IPS DF 6.9 (cell line): ENCODE results near the gene HELQ.

ENCODE experiments used
- DNase-seq: peaks from one replicate; pipeline ENCODE4 v3.0.0-alpha.2; 2013; ENCODE audit warnings: low read depth, low spot score
- H3K27ac ChIP-seq: one replicate; pipeline ENCODE4 v1.5.1; 2013; ENCODE audit warnings: low read length, control low read depth
- H3K27me3 ChIP-seq: 2 replicates; pipeline ENCODE4 v1.6.1; 2013; ENCODE audit warnings: mild to moderate bottlenecking, low read length; ENCODE audit not compliant: control insufficient read depth, insufficient read depth
- H3K36me3 ChIP-seq: 2 replicates; pipeline ENCODE4 v1.6.1; 2013; ENCODE audit warnings: low read length; ENCODE audit not compliant: control insufficient read depth, insufficient read depth
- H3K4me1 ChIP-seq: 2 replicates; pipeline ENCODE4 v1.6.1; 2013; ENCODE audit warnings: low read length; ENCODE audit not compliant: control insufficient read depth, insufficient read depth
- H3K4me3 ChIP-seq: 2 replicates; pipeline ENCODE4 v1.5.1; 2013; ENCODE audit warnings: mild to moderate bottlenecking, low read length
- H3K9me3 ChIP-seq: 2 replicates; pipeline ENCODE4 v1.6.1; 2013; ENCODE audit warnings: low read length, inconsistent platforms; ENCODE audit not compliant: control insufficient read depth, insufficient read depth
- WGBS: extraction: QIAGEN DNeasy Blood & Tissue Kit; methylation state at CpG from one replicate; pipeline ENCODE4 v1.1.7; 2013; ENCODE audit warnings: mixed read lengths, missing lambda C conversion rate; ENCODE audit not compliant: insufficient read length, insufficient coverage; 5-methylcytosine and 5-hydroxymethylcytosine counted together

The HELQ gene

DNA sequence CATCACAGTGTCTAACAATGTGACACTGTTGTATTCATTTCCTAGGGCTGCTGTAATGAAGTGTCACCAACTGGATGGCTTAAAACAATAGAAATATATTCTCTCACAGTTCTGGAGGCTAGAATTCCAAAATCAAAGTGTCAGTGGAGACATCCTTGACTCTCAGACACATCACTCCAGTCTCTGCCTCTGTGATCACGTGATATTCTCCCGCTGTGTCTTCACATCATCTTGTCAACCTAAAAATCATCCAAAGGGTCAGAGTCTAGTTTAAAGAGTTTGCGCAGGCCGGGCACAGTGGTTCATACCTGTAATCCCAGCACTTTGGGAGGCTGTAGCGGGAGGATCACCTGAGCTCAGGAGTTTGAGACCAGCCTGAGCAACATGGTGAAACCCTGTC, 84.4 kb downstream of the HELQ start:
- Histone ChIP-seq H3K27ac (no peak overlapping the region), H3K9me3 (no peaks in the 10 kb centered on the region), H3K27me3 (no peaks in the 10 kb centered on the region), H3K4me3 (no peak overlapping the region), H3K4me1 (no peaks in the 10 kb centered on the region), H3K36me3 (no peaks in the 10 kb centered on the region)
- no peak for DNase-seq
- WGBS: no CpG with 5 or more reads among the region's 5 CpGs

DNA sequence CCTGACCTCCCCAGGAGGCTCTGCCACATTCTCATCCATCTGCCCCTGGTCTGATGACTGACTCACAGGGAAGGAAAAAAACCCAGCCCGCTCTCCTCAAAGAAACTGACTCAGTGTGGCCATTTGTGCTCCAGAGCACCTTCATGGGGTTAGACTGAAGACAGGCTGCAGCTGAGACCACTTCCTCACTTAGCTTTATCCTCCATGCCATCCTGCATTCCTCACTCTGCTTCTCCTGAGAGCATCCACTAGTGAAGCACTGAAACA, 85.0 kb downstream of the HELQ start:
- Histone ChIP-seq H3K27me3 (no peaks in the 10 kb centered on the region), H3K4me1 (no peaks in the 10 kb centered on the region), H3K4me3 (no peak overlapping the region), H3K9me3 (no peaks in the 10 kb centered on the region), H3K27ac (no peak overlapping the region), H3K36me3 (no peaks in the 10 kb centered on the region)
- no CpG with 5 or more reads among the region's 1 CpG for WGBS
- DNase-seq: no peak

DNA sequence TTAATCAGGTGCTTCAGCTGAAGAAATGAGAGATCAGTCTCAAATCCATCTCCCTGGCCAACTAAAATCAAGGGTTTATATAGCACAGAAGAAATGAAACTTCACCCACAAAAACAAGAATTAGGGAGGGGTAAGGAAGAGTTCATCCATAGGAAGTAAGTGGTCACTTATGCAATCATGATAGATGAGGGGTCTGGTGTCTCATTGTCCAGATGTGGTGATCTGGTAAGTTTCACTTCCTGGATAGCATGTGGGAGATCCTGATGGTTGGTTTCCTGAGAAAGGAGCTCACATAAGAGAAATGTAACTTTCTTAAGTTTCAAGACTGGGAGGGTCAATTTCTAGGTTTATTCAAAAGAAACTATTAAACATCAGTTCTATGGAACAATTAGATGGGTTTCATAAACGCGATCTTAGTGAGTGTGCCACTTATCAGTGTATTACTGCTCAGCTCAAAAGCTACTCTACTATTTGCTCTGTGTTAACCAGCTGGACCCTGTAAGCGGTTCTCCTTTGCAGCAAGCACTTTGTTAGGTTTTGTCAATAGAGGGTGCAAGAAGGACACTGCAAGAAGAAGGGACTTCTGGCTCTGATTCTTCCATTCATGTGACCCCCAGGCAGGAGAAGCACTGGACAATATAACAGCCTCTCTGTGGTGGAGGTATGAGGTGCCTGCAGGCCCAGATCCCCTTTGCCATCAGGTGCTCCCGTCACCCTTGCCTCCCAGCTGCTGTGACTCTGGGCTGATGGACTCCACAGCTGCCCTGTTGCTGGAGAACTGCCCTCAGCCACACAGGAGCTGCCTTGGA, 85.6 kb downstream of the HELQ start:
- H3K27ac ChIP-seq: no peak overlapping the region
- DNase-seq: no peak

DNA sequence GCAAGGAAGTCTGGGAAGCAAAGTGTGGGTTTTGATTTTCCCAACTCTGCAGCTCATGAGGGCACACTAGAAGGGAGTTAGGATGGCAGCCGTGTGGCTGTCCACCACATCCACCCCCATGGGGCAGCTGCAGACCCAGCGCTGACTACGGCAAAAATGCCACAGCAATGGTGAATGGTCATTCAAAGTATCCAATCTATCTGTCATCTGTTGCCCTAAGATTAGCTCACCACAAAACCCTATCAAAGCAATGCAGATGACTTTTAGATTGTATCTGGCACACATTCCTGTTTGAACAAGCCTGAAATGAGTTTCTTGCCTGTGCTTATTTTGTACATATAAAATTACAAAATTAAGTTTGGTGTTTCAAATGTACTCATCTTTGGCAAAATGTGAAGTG, 91.3 kb downstream of the HELQ start:
- no CpG with 5 or more reads among the region's 3 CpGs for WGBS
- Histone ChIP-seq H3K27ac (no peak overlapping the region), H3K4me3 (no peak overlapping the region), H3K27me3 (no peaks in the 10 kb centered on the region), H3K9me3 (no peaks in the 10 kb centered on the region), H3K36me3 (no peaks in the 10 kb centered on the region), H3K4me1 (peaks cover 2% of the 10 kb centered on the region; the same call in 1 of the 2 replicates)
- no peak for DNase-seq

More for the DNA sequence above, 85.6 kb downstream of the HELQ start:
- H3K9me3 ChIP-seq: no peaks in the 10 kb centered on the region
- H3K4me3 ChIP-seq: no peak overlapping the region
- H3K36me3 ChIP-seq: no peaks in the 10 kb centered on the region
- no CpG with 5 or more reads among the region's 4 CpGs for WGBS
- H3K4me1 ChIP-seq: no peaks in the 10 kb centered on the region
- no peaks in the 10 kb centered on the region for H3K27me3 ChIP-seq

DNA sequence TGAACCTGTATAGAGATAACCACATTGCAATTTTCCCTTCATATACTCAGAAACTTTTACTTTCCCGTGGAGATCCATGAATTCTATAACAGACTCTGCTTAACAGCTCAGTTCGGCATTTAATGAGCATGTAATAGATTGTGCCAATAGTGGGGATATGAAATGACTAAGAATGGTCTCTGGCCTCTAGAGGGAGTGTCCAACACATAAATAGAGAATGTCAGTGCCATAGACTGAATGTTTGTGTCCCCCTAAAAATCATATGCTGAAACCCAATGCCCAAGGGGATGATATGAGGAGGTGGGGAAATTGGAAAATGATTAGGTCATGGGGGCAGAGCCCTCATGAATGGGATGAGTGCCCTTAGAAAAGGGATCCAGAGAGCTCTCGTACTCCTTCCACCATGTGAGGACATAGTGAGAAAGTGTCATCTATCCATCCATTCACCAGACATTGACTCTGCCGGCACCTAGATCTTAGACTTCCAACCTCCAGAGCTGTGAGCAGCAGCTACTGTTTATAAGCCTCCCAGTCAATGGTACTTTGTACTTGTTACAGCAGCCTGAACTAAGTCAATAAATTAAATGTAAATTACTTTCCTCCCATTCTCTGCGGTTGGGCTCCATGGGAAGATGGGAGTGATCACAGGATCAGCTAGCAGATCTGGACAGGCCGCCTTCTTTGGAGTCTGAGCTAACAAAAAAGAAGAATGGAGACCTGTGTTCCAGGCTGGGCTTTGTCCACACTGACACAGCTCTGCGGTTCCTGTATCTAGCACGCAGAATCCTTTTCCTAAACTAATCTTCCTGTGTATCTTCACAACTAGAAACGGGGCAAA, 92.9 kb downstream of the HELQ start:
- peaks cover 2% of the 10 kb centered on the region; the same call in 1 of the 2 replicates for H3K4me1 ChIP-seq
- H3K27me3 ChIP-seq: no peaks in the 10 kb centered on the region
- DNase-seq: no peak
- H3K9me3 ChIP-seq: no peaks in the 10 kb centered on the region
- no peak overlapping the region for H3K4me3 ChIP-seq
- H3K36me3 ChIP-seq: no peaks in the 10 kb centered on the region
- no CpG with 5 or more reads among the region's 9 CpGs for WGBS
- no peak overlapping the region for H3K27ac ChIP-seq

DNA sequence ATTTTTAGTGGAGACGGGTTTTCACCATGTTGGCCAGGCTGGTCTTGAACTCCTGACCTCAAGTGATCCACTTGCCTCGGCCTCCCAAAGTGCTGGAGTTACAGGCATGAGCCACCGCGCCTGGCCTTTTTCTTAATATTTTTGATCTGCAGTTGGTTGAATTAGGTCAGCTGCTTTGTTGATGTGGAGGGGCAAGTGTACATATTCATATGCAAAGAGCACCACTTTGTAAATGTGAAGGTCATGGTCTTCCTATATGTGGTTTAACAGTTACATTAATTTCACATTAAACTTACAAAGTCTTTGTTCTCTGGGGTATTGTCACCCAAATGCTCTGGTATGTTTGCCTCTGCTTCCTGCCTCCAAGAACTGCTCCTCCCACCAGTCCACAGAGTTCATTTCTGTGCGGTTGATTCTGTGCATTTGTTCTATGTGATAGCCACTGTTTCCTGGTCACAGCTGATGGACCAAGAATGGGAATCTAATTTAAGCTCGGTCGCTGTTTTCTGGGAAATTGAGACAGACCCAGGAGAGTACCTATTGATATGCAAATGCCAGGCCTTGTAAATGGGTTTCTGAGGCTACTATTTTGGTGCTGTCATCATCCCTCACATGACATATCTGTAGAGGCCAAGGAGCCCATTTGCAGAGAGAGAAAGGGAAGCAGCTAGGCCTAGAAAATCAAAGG, 94.1 kb downstream of the HELQ start:
- Histone ChIP-seq H3K36me3 (no peaks in the 10 kb centered on the region), H3K4me3 (no peak overlapping the region), H3K4me1 (peaks cover 2% of the 10 kb centered on the region; the same call in 1 of the 2 replicates), H3K27me3 (no peaks in the 10 kb centered on the region), H3K27ac (peak overlapping the region; percentile 35), H3K9me3 (no peaks in the 10 kb centered on the region)
- no CpG with 5 or more reads among the region's 7 CpGs for WGBS
- peak; percentile 50 for DNase-seq

DNA sequence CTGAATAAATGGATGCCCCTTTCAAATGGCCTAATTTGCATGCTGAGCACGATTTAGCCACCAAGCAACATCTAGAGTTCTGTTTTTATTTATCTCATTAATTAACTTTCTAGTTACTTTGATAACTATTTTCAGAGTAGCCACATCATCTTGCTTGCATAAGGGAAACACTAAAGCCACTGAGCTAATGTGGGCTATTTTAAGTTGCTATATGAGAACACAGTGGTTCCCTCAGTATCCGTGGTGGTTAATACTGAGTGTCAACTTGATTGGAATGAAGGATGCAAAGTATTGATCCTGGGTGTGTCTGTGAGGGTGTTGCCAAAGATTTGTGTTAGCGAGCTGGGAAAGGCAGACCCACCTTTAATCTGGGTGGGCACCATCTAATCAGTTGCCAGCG, 95.6 kb downstream of the HELQ start:
- Histone ChIP-seq H3K27me3 (no peaks in the 10 kb centered on the region), H3K4me3 (no peak overlapping the region), H3K36me3 (no peaks in the 10 kb centered on the region), H3K9me3 (no peaks in the 10 kb centered on the region), H3K4me1 (peaks cover 2% of the 10 kb centered on the region; the same call in 1 of the 2 replicates), H3K27ac (no peak overlapping the region)
- DNase-seq: no peak
- no CpG with 5 or more reads among the region's 4 CpGs for WGBS

DNA sequence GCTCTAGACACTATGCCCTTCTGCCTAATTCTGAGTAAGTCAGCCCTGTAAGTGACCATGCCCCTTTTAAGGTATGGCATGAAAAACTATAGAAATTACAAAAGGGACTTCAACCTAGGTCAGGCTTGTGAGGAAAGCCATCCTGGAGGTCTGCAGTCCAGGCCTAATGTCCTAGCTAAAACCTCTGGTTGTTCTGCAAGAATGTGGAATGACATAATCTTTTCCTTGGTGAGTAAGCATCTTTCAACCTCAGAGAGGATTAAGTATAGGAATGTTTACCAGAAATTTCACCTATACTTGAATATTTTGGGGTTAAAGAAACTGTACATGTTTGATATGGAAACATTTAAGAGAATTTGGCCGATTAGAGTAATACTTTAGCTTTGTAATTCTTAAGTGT, 97.2 kb downstream of the HELQ start:
- peaks cover 2% of the 10 kb centered on the region; the same call in 1 of the 2 replicates for H3K4me1 ChIP-seq
- no peak overlapping the region for H3K27ac ChIP-seq
- H3K9me3 ChIP-seq: no peaks in the 10 kb centered on the region
- no CpG with 5 or more reads among the region's 1 CpG for WGBS
- H3K4me3 ChIP-seq: no peak overlapping the region
- H3K27me3 ChIP-seq: no peaks in the 10 kb centered on the region
- no peaks in the 10 kb centered on the region for H3K36me3 ChIP-seq
- DNase-seq: no peak
